NK-92 (cell line): Measurements from ENCODE around the gene SERPINA4.

ENCODE experiments used
- DNase-seq: peaks from one replicate; lab custom pipeline; 2025; ENCODE audit not compliant: unreplicated experiment; lab: John Stamatoyannopoulos, UW

The SERPINA4 gene, protein sequence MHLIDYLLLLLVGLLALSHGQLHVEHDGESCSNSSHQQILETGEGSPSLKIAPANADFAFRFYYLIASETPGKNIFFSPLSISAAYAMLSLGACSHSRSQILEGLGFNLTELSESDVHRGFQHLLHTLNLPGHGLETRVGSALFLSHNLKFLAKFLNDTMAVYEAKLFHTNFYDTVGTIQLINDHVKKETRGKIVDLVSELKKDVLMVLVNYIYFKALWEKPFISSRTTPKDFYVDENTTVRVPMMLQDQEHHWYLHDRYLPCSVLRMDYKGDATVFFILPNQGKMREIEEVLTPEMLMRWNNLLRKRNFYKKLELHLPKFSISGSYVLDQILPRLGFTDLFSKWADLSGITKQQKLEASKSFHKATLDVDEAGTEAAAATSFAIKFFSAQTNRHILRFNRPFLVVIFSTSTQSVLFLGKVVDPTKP

DNA sequence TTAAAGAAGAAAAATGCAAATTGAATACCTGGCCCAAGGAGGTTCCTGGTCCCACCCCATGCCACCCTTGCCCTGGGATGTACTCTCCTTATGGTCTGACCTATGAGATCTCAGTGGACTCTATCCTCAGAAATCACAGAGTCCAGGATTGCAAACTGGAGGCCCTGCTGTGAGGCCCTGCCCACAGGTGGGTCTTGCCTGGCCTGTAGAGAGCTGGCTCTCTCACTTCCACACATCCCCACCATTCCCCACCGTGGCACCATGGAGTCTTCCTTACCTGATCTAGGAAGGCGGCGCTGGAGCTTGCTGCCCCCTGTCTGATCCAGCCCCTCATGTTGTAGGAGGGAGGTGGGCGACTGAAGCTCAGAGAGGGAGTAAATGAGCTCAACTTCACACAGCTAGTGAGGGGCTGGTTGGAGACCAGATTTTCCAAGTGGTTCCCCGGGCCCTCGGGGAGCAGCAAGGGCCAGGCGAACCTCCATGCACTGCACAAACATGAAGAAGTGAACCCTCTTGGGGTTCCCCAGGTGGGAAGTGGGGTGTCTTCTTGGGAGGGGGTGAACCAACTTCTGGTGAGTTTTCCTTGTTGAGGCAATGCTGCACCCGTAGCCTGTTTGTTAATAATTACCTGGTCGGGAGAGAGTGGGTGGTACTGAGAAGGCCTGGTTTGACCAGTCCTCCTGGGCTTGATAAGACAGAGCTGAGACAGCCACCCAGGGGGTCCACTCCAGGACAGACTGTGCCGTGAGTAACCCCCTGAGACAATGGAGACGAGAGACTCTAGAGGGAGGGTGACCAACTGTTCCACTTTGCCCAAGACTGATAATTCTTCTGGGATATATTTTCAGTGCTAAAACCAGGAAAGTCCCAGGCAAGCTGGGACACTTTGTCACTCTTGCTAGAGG lies at the start of gene SERPINA4:
TSS of gene SERPINA4 (plus strand) at position 692 of the 905 bp plus-strand sequence. CDS start 2,041 bp downstream, outside the sequence.
- DNase-seq: no peak

GRCh38 chr14:94514351-94514750 lies 46.9 kb upstream of the SERPINA4 start:
- no peak for DNase-seq

GRCh38 chr14:94515426-94515825 lies 45.8 kb upstream of the SERPINA4 start:
- no peak for DNase-seq

GRCh38 chr14:94515856-94516255 lies 45.4 kb upstream of the SERPINA4 start:
- DNase-seq: no peak

GRCh38 chr14:94517248-94517640 lies 44.0 kb upstream of the SERPINA4 start:
- DNase-seq: no peak

- no peak for DNase-seq
Measured at GRCh38 chr14:94517641-94518257, 43.5 kb upstream of the SERPINA4 start.

GRCh38 chr14:94521375-94522114 lies 39.7 kb upstream of the SERPINA4 start:
- DNase-seq: no peak

- no peak for DNase-seq
Measured at GRCh38 chr14:94522115-94522724, 39.0 kb upstream of the SERPINA4 start.

- DNase-seq: no peak
Measured at GRCh38 chr14:94523265-94523664, 38.0 kb upstream of the SERPINA4 start.

DNA sequence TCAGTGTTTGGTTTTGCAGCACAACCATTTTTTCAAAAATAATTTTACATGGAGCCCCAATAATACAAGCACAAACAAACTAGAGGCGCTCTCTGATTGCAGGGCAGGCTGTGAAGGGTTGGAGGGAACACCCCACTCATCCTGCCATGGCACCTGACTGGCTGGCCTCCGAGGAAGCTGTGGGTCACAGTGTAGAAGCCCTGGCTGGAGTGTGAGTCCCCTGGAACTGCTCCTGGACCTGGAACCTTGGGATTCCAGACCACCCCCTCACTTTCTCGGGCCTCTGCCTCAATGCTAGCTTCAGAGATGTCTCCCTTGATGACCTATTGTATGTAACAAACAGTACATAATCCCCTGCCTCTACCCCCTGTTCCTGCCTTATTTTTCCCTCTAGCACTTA lies 37.1 kb upstream of the SERPINA4 start:
- DNase-seq: no peak

- no peak for DNase-seq
Measured at GRCh38 chr14:94531187-94531586, 30.1 kb upstream of the SERPINA4 start.

GRCh38 chr14:94532447-94532846 lies 28.8 kb upstream of the SERPINA4 start:
- DNase-seq: no peak

- no peak for DNase-seq
Measured at GRCh38 chr14:94535506-94535905, 25.7 kb upstream of the SERPINA4 start.

- no peak for DNase-seq
Measured at GRCh38 chr14:94536836-94537235, 24.4 kb upstream of the SERPINA4 start.

DNA sequence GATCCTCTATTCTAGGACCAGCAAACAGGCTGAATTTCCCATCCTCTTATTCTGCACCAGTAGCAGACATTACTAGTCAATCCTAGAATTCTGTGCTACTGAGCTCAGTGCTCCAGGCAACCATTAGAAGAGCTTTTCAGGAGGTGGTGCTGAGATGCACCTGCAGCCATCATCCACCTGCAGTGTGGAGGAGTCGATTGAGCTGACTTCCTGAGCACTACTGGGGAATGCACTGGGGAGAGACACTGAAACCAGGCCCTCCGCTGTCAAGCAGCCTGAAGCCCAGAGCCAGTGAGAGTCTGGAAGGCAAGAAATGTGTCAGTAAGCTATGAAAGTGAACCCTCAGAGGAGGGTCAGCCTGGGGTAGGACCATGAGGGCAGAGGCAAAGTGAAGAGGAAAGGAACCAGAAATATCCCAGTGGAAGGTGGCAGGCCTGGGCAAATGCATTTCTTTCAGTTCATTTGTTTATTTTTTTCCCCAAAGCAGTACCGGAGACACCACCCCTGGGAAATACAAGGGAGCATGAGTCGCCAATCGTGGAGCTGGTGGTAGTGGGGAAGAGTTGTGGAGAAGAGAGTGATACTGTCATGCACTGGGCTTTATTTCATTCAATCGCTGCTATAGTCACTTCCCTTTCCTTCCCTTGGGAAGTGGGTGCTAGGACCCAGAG lies 23.0 kb upstream of the SERPINA4 start:
- DNase-seq: no peak

- DNase-seq: no peak
Measured at GRCh38 chr14:94539181-94539580, 22.1 kb upstream of the SERPINA4 start.

DNA sequence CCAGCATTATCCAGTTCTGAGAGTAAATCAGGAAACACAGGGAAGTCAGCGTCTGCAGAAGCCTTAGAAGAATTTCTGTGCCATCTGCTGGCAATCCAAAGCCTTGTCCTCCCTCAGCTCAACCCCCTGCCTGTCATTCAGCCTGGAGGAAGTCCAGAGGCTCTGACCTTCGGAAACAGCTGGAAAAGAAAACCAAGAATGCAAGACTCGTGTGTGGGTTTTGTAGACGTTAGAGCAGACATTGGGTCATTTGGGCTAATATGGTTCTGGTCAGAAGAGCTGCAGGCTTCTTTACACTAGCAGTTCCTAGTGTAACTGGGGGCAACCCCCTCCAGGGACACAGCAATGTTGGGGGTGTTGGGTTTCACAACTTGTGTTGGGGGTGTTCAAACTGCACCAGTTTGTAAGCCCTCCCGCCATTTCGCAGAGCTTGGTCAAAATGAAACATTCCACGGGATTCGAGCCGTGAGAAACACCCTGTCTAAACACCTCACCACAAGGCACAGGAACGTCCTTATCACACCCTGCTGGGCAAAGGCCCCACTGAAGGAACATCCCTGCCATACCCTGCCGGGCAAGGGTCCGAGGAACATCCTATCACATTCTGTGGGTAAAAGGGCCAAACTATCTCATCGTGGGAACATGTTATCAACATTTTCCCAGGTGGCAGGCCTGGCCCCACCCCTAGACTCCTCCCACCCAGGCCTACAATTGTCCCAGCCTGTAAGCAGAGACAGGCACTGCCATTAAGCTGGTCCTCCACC lies 21.0 kb upstream of the SERPINA4 start:
- DNase-seq: no peak

- DNase-seq: no peak
Measured at GRCh38 chr14:94541234-94541975, 19.8 kb upstream of the SERPINA4 start.
